ENCODE results near the gene NAT14.

- TF ChIP-seq CTCF (IDR thresholded peaks at IDR 0.05; ENCODE audit: low read length) (no peak), EZH2 (optimal IDR thresholded peaks at IDR 0.05; ENCODE audit: low read depth, low read length) (no peak)
Measured at GRCh38 chr19:55465460-55466240, 19.3 kb upstream of the NAT14 start.

All from MM.1S (cell line).